HG02852 (cell line): ENCODE data around the gene OCRL.
A peak's percentile ranks its signal among the peaks of the same experiment; 100 is the strongest.

ENCODE experiments used
- ATAC-seq: cut with Tn5 transposase; IDR thresholded peaks from one replicate; pipeline ENCODE4 v1.9.1; 2021; ENCODE audit warnings: mild to moderate bottlenecking, moderate library complexity; ENCODE audit not compliant: unreplicated experiment

Gene OCRL

GRCh38 chrX:129540068-129540653 lies at the start of gene OCRL:
TSS of gene OCRL (plus strand) at chrX:129540259. CDS start at chrX:129540440, 181 bp downstream.
- ATAC-seq, result peak; percentile 97

DNA sequence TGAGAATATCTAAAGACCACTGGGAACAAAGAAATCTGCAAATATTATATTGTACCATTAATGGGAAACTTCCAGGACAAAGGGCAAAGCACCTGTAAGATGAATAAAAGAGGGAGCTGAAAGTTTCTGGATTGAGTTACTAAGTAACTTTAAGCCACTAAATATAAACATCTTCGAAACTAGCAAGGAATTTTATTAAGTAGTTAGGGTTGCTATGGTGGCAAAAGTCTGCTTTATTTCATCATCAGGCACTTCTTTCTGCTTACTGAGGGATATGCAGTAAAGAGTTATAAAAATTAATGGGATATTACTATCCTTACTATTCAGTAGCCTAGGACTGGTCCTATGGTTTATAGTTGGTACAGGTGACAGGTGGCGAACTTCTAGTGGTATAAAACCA lies 49.7 kb upstream of the OCRL start:
- ATAC-seq, result no peak

GRCh38 chrX:129493643-129494042 lies 46.4 kb upstream of the OCRL start:
- no peak for ATAC-seq

GRCh38 chrX:129494887-129495286 lies 45.2 kb upstream of the OCRL start:
- no peak for ATAC-seq

DNA sequence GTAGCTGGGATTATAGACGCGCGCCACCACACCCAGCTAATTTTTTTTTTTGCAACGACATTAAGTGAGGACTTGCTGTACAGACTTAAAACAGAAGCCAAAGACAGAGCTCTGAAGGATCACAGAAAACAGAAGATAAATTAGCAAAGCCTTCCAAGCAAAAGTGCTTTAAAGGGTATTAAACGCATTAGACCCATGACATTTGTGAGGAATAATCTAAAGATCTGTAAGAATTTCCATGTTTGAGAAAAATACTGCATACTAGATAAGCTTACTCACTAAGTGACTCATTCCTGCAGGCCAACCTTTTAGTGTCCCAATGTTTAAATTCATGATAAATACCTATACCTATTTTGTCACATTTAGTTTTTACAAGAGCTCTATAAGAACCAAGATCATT lies 44.2 kb upstream of the OCRL start:
- no peak for ATAC-seq

DNA sequence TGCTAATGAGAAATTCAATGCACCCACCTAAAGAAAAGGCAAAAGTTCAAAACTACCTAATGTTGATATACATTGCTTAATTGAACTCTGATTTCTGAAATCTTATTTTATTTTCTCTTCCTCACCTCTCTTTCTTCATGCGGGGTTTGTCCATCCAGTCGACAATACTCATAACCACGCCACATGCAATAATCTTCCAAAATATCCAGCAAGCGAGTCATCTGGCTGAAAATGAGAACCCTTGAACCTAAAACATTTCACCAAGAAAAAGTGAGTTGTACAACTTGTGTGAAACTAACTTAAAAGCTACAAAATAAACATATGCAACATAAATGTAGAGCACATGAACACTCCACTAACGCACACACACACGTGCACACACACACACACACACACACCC lies 43.4 kb upstream of the OCRL start:
- ATAC-seq, result no peak

- no peak for ATAC-seq
Measured at GRCh38 chrX:129497146-129497843, 42.8 kb upstream of the OCRL start.

DNA sequence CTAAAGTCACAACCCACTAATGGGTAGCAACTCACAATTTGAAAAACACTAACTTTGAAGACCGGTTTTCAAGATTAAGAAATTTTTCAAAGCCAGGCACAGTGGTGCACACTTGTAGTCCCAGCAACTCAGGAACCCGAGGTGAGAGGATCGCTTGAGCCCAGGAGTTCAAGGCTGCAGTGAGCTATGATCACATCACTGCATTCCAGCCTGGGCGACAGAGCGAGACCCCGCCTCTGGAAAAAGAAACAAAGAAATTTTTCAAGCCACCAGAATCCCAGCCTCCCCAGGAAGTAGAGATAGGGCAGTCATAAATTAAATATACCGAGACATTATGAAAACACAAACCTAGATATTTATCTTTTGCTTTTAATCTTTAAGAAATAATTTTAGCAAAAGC lies 29.7 kb upstream of the OCRL start:
- ATAC-seq, result no peak

GRCh38 chrX:129511689-129512088 lies 28.4 kb upstream of the OCRL start:
- ATAC-seq, result no peak

DNA sequence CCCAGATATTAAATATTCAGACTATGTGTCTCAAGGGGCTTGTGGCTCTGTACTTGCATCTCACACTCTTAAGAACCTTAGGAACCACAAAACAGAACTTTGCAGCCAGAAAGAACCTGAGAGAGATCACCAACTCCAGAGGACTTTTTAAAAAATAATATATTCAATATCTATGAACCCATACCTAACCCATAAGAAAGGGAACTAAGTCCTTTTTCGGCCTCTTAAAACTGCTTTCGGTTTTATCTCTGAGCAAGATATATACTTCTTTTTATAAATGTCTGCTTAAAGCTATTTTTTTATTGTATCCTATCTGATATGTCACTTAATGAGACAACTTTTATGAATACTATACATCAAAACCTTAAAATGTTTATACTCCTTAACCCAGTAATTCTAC lies 27.6 kb upstream of the OCRL start:
- no peak for ATAC-seq

DNA sequence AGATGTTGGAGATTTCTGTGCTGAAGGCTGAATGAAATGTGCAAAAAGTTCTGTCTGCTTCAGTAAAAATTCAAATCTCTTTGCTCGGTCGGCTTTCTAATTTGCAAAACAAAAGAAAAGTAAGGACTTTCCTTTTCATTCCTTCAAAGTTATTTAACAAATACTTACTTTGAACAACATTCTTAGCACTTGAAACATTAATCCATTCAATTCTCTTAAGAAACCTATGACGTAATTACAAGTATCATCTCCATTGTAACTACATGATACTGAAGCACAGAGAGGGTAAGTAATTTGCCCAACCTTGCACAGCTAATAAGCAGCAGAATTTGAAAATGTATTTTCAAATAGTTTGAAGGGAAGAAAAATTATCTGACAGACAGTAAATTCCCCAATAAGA lies 23.7 kb upstream of the OCRL start:
- no peak for ATAC-seq

GRCh38 chrX:129520151-129520550 lies 19.9 kb upstream of the OCRL start:
- no peak for ATAC-seq

- ATAC-seq, result no peak
Measured at GRCh38 chrX:129522184-129523078, 17.6 kb upstream of the OCRL start.

DNA sequence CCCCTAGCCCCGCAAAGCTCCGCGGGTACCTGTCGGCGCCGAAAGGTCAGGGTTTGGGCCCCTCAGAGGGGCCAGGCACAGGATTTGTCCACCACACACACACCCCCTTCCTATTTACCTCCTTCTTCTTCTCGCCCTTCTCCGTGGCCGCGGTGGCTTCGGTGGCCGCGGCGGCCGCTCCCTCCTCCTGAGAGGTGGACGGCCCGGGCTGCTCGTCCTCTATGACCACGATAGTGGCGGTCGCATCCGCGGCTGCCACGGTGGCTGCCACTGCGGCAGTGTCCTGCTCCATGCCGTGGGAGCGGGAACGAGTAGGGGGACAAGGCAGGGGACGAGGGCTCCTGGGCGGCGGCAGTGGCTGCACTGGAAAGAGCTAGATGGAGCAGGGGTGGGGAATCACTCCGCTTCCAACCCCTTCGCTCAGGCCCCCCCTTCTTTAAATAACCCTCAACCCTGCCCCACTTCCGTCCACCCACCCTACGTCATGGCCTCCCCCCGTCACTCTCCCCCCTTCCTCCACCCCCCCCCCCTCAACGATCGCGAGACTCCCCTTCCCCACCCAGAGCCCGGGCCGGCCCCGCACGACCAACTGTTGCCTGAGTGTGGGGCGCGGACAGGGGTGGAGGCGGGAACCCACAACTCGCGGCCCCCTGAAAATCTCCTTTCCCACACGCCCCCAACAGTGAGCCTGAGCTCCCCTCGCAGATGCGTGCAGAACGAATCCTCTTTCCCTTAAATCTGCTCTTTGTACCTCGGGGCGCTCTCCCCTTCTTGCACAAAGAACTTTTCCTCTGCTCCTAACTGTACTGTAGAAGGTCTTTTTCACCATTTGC lies 16.8 kb upstream of the OCRL start, which contains the start of gene SMARCA1:
Gene SMARCA1 (minus strand): TSS at position 412 of the 833 bp plus-strand sequence. CDS start 120 bp downstream, at position 292.
- ATAC-seq, result no peak

DNA sequence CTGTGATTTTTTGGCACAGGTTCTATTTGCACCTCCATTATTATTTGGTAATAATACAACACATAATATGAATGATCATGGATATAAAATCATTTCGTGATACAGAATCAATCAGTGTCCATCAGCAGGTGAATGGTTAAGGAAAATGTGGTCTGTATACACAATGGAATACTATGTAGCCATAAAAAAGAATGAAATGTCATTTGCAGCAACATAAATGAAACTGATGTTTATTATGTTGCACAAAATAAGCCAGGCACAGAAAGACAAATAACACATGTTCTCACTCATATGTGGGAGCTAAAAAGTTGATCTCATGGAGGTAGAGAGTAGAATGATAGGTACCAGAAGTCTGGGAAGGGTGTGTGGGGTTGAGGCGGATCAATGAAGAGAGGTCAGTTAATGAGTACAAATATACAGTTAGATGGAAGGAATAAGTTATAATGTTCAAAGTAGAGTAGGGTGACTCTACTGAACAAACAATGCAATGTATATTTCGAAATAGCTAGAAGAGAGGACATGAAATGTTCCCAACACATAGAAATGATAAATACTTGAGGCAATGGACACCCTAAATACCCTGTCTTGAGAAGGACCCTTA lies 15.7 kb upstream of the OCRL start:
- ATAC-seq, result no peak

- ATAC-seq, result no peak
Measured at GRCh38 chrX:129525162-129525561, 14.9 kb upstream of the OCRL start.

DNA sequence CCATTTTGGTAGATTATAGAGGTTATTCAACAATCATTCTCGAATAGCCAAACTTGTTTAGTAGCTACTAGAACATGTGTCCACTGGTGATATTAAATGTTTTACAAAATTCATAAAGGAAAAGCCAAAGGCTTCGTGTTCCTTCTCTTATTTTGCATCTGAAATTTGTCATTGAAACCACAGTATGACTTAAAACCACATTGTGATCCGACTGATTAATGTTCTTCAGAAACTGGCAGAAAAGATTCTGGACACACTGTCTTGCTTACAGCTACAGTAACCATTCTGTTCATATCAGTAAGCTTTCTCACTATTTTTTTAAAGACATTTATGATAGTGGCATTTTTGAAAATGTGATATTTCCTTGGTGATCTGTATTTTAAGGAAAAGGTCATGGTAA lies 14.2 kb upstream of the OCRL start:
- no peak for ATAC-seq

- no peak for ATAC-seq
Measured at GRCh38 chrX:129529685-129530281, 10.3 kb upstream of the OCRL start.

DNA sequence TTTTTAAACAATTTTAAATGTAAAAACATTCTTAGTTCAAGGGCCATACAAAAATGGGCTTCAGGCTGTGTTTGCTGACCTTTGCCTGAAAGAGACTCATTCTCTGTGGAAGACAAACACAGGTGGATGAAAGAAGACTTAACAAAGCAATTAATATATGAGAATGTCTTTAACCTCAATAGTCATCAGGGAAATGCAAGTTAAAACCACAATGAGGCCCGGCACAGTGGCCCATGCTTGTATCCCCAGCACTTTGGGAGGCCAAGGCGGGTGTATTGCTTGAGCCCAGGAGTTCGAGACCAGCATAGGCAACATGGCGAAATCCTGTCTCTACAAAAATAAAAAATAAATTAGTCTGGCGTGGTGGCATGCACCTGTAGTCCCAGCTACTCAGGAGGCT lies 9.6 kb upstream of the OCRL start:
- no peak for ATAC-seq

DNA sequence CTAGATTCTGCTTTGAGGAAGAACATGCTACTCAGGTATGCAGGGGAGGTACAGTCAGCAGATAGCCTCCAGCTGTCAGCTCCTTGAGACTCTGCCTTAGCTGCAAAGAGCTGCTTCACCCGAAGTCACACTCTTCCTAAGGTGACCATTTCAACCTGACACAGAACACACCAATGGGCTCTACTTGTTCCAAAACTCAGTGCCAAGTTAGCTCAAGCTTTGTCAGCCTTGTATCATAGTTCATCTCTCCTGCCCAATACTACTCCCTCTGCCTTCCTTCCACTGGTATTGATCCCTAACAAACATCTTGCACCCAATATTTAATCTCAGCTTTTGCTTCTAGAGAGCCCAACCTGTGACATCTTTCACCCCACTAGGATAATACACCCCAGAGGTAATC lies 8.9 kb upstream of the OCRL start:
- no peak for ATAC-seq
